ENCODE measurements around the gene SIPA1L3. TPM values are rescaled to one million over a fixed set of nuclear protein-coding genes. Genes with fewer than 3 reads are reported as not detected.

The SIPA1L3 gene
- total RNA-seq, 1 experiment from 2014 or later, result 66.3 TPM

- POLR2A ChIA-PET, result no interaction called here
- H3K9me3 ChIP-seq (ENCODE audit: control insufficient read depth, insufficient read depth, low read depth, low read length), result peaks cover 6% of the 10 kb centered on the region; the same call in 1 of the 2 replicates
- DNase-seq (ENCODE audit: low read depth, low spot score) (no peak), ATAC-seq (no peak)
- no peak overlapping the region for H3K4me3 ChIP-seq (ENCODE audit: low read depth in 2 of 2, low read length in 2 of 2)
- CTCF ChIA-PET, result no interaction called here
- intact Hi-C loops (cut with micrococcal nuclease; ENCODE audit: unreplicated experiment), result no loop called here
- no peaks in the 10 kb centered on the region for H3K36me3 ChIP-seq (ENCODE audit: control insufficient read depth, insufficient read depth, low read length)
- H3K4me1 ChIP-seq (ENCODE audit: control insufficient read depth, insufficient read depth, low read length), result peaks cover 8% of the 10 kb centered on the region
- no peak overlapping the region for H3K27ac ChIP-seq (ENCODE audit: low read length)
- in situ Hi-C loops (cut with HindIII; ENCODE audit: low pct_unique_long_range_greater_than_20kb, low sequenced_read_pairs), result no loop called here
- H3K27me3 ChIP-seq (ENCODE audit: control insufficient read depth, insufficient read depth, low read length), result no peaks in the 10 kb centered on the region
- no TSS peak for BruUV-seq (replicated peaks)
- TF ChIP-seq REST (IDR thresholded peaks at IDR 0.05; ENCODE audit: insufficient read depth in 1 of 2, low read depth in 2 of 2, low read length in 1 of 2) (no peak), SIN3A (IDR thresholded peaks at IDR 0.05; ENCODE audit: borderline replicate concordance, insufficient read depth, low read depth, low read length) (no peak), TCF7L2 (IDR thresholded peaks at IDR 0.05; ENCODE audit: low read depth, low read length) (no peak), POLR2AphosphoS5 (IDR thresholded peaks at IDR 0.05; ENCODE audit: low read depth, low read length) (no peak), CTCF (IDR thresholded peaks at IDR 0.05) (no peak)
These were observed 62.7 kb downstream of the SIPA1L3 start for GRCh38 chr19:37969695-37970094.

- Histone ChIP-seq H3K9me3 (ENCODE audit: control insufficient read depth, insufficient read depth, low read depth, low read length) (peaks cover 6% of the 10 kb centered on the region; the same call in 1 of the 2 replicates), H3K36me3 (ENCODE audit: control insufficient read depth, insufficient read depth, low read length) (no peaks in the 10 kb centered on the region), H3K27me3 (ENCODE audit: control insufficient read depth, insufficient read depth, low read length) (no peaks in the 10 kb centered on the region), H3K27ac (ENCODE audit: low read length) (no peak overlapping the region), H3K4me3 (ENCODE audit: low read depth in 2 of 2, low read length in 2 of 2) (no peak overlapping the region), H3K4me1 (ENCODE audit: control insufficient read depth, insufficient read depth, low read length) (peaks cover 8% of the 10 kb centered on the region)
- no TSS peak for BruUV-seq (replicated peaks)
- no peak for TF ChIP-seq TCF7L2 (IDR thresholded peaks at IDR 0.05; ENCODE audit: low read depth, low read length)
- no peak for TF ChIP-seq REST (IDR thresholded peaks at IDR 0.05; ENCODE audit: insufficient read depth in 1 of 2, low read depth in 2 of 2, low read length in 1 of 2)
- TF ChIP-seq SIN3A (IDR thresholded peaks at IDR 0.05; ENCODE audit: borderline replicate concordance, insufficient read depth, low read depth, low read length), result no peak
- no peak for TF ChIP-seq CTCF (IDR thresholded peaks at IDR 0.05)
- TF ChIP-seq POLR2AphosphoS5 (IDR thresholded peaks at IDR 0.05; ENCODE audit: low read depth, low read length), result no peak
- in situ Hi-C loops (cut with HindIII; ENCODE audit: low pct_unique_long_range_greater_than_20kb, low sequenced_read_pairs), result no loop called here
- intact Hi-C loops (cut with micrococcal nuclease; ENCODE audit: unreplicated experiment), result no loop called here
- DNase-seq (ENCODE audit: low read depth, low spot score) (no peak), ATAC-seq (no peak)
- ChIA-PET POLR2A (no interaction called here), CTCF (no interaction called here)
These were observed 63.7 kb downstream of the SIPA1L3 start for GRCh38 chr19:37970699-37971098.

All from Panc1 (cell line).